ENCODE results near the gene ZBTB5.

DNA sequence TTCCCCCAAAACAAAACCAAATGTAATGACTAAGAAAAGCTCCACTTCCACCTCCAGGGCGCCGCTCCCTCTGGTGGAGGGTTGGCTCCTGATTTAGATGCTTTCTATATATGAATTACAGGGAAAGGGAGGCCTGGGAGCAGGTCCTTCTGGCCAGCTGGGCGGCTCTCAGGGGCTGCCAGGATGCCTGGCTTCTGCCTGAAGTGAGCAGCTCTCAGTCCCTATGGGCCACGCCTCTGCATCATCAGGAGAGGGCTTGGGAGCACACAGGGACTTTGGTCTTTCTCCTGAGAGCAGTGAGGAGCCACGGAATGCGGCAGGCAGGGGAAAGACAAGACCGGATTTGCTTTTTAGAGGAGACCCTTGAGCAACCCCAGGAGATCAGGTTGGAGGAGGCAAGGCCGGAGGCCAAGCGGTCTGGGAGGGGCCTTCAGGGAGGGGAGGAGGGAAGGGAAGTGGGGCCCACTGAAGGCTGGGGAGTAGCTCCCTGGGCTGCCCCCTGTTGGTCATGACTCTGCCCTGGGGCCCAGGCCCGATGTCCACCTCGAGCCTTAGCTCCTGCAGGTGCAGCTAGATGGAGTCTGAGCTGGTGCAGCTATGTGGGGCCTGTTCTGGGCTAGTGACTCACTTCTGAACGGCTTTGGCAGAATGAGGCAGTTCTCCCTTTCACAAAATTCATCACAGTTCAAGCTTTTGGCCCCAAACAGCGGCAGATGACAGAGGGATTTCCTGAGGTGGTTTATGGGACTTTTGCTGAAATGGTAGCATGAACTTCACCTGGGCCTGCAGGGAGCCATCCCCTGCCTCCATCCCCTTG is 54.1 kb downstream of the ZBTB5 start:
- TF ChIP-seq, protein P1, sequence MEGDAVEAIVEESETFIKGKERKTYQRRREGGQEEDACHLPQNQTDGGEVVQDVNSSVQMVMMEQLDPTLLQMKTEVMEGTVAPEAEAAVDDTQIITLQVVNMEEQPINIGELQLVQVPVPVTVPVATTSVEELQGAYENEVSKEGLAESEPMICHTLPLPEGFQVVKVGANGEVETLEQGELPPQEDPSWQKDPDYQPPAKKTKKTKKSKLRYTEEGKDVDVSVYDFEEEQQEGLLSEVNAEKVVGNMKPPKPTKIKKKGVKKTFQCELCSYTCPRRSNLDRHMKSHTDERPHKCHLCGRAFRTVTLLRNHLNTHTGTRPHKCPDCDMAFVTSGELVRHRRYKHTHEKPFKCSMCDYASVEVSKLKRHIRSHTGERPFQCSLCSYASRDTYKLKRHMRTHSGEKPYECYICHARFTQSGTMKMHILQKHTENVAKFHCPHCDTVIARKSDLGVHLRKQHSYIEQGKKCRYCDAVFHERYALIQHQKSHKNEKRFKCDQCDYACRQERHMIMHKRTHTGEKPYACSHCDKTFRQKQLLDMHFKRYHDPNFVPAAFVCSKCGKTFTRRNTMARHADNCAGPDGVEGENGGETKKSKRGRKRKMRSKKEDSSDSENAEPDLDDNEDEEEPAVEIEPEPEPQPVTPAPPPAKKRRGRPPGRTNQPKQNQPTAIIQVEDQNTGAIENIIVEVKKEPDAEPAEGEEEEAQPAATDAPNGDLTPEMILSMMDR (IDR thresholded peaks at IDR 0.05): peak; percentile 13; the same call in 2 of the 3 replicates
- no peak for TF ChIP-seq JUN (IDR thresholded peaks at IDR 0.05)
- TF ChIP-seq, protein P2, sequence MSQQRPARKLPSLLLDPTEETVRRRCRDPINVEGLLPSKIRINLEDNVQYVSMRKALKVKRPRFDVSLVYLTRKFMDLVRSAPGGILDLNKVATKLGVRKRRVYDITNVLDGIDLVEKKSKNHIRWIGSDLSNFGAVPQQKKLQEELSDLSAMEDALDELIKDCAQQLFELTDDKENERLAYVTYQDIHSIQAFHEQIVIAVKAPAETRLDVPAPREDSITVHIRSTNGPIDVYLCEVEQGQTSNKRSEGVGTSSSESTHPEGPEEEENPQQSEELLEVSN (IDR thresholded peaks at IDR 0.05; ENCODE audit: borderline replicate concordance, low read depth): no peak
- TF ChIP-seq CHD2 (IDR thresholded peaks at IDR 0.05; ENCODE audit: low read length, partially characterized antibody): no peak
- no peak for TF ChIP-seq EP300 (IDR thresholded peaks at IDR 0.05)

All from A549 (cell line).